H7 (cell line): ENCODE measurements around the gene USP47. TPM values are rescaled to one million over a fixed set of nuclear protein-coding genes. Genes with fewer than 3 reads are reported as not detected.

Source experiments
- DNase-seq: peaks from one replicate; pipeline ENCODE4 v3.0.0; 2012
- H3K27me3 ChIP-seq: 2 replicates; pipeline ENCODE4 v1.6.0; 2011; ENCODE audit warnings: mild to moderate bottlenecking, low read length; ENCODE audit not compliant: control insufficient read depth, insufficient read depth
- H3K36me3 ChIP-seq: replicated peaks from 2 replicates; pipeline ENCODE4 v1.5.1; 2011; ENCODE audit warnings: low read length; ENCODE audit not compliant: control insufficient read depth, insufficient read depth
- H3K4me3 ChIP-seq: 2 replicates; pipeline ENCODE4 v1.5.1; 2011; ENCODE audit warnings: low read depth, mild to moderate bottlenecking, control low read depth, low read length, moderate library complexity; ENCODE audit not compliant: insufficient read depth
- total RNA-seq: library from RNA; depleted of rRNA; stranded (reverse); fragments of >200 nt; shearing (Covaris generic); gene quantifications from 2 replicates; pipeline ENCODE4 v1.2.3, GENCODE V29; 2014

USP47 gene
- total RNA-seq, 1 experiment from 2014 or later = 25.8 TPM

GRCh38 chr11:11916981-11917399, 75.2 kb downstream of the USP47 start:
- H3K36me3 ChIP-seq = no peaks in the 10 kb centered on the region
- no peak for DNase-seq
- H3K4me3 ChIP-seq = no peak overlapping the region
- no peaks in the 10 kb centered on the region for H3K27me3 ChIP-seq

GRCh38 chr11:11923828-11924227, 82.1 kb downstream of the USP47 start:
- H3K36me3 ChIP-seq = no peaks in the 10 kb centered on the region
- no peak overlapping the region for H3K4me3 ChIP-seq
- no peaks in the 10 kb centered on the region for H3K27me3 ChIP-seq
- DNase-seq = no peak

- no peak for DNase-seq
- no peak overlapping the region for H3K4me3 ChIP-seq
- H3K27me3 ChIP-seq = no peaks in the 10 kb centered on the region
- H3K36me3 ChIP-seq = no peaks in the 10 kb centered on the region
These were observed 88.1 kb downstream of the USP47 start for GRCh38 chr11:11929920-11930319.

- Histone ChIP-seq H3K27me3 (no peaks in the 10 kb centered on the region), H3K4me3 (no peak overlapping the region), H3K36me3 (no peaks in the 10 kb centered on the region; the same call in 1 of the 2 replicates)
- DNase-seq = peak; percentile 11
These were observed 89.8 kb downstream of the USP47 start for GRCh38 chr11:11931461-11932055.

- H3K36me3 ChIP-seq = no peaks in the 10 kb centered on the region; the same call in none of the 2 replicates
- H3K27me3 ChIP-seq = no peaks in the 10 kb centered on the region
- no peak for DNase-seq
- no peak overlapping the region for H3K4me3 ChIP-seq
These were observed 93.8 kb downstream of the USP47 start for GRCh38 chr11:11935536-11935935.

GRCh38 chr11:11937433-11937832, 95.7 kb downstream of the USP47 start:
- no peaks in the 10 kb centered on the region; the same call in none of the 2 replicates for H3K36me3 ChIP-seq
- DNase-seq = no peak
- no peak overlapping the region for H3K4me3 ChIP-seq
- no peaks in the 10 kb centered on the region for H3K27me3 ChIP-seq

- Histone ChIP-seq H3K36me3 (peaks cover 3% of the 10 kb centered on the region), H3K4me3 (no peak overlapping the region), H3K27me3 (no peaks in the 10 kb centered on the region)
- DNase-seq = no peak
These were observed 96.2 kb downstream of the USP47 start for GRCh38 chr11:11937957-11938356.

GRCh38 chr11:11940551-11940950, 98.8 kb downstream of the USP47 start:
- no peak for DNase-seq
- peaks cover 3% of the 10 kb centered on the region for H3K36me3 ChIP-seq
- H3K27me3 ChIP-seq = no peaks in the 10 kb centered on the region
- H3K4me3 ChIP-seq = no peak overlapping the region

- Histone ChIP-seq H3K36me3 (peaks cover 3% of the 10 kb centered on the region), H3K27me3 (no peaks in the 10 kb centered on the region), H3K4me3 (no peak overlapping the region)
- no peak for DNase-seq
These were observed 100.9 kb downstream of the USP47 start for GRCh38 chr11:11942668-11943067.

GRCh38 chr11:11944444-11944843, 102.7 kb downstream of the USP47 start:
- no peak overlapping the region for H3K4me3 ChIP-seq
- DNase-seq = no peak
- H3K27me3 ChIP-seq = no peaks in the 10 kb centered on the region
- peaks cover 3% of the 10 kb centered on the region for H3K36me3 ChIP-seq

GRCh38 chr11:11946180-11946579, 104.4 kb downstream of the USP47 start:
- no peak overlapping the region for H3K4me3 ChIP-seq
- peaks cover 3% of the 10 kb centered on the region for H3K36me3 ChIP-seq
- no peak for DNase-seq

GRCh38 chr11:11946878-11947277, 105.1 kb downstream of the USP47 start:
- H3K36me3 ChIP-seq = peaks cover 3% of the 10 kb centered on the region
- no peaks in the 10 kb centered on the region for H3K27me3 ChIP-seq
- DNase-seq = no peak
- no peak overlapping the region for H3K4me3 ChIP-seq

More at GRCh38 chr11:11946180-11946579, 104.4 kb downstream of the USP47 start:
- no peaks in the 10 kb centered on the region for H3K27me3 ChIP-seq

GRCh38 chr11:11947825-11948224, 106.1 kb downstream of the USP47 start:
- H3K36me3 ChIP-seq = peaks cover under 1% of the 10 kb centered on the region

GRCh38 chr11:11948242-11948947, 106.6 kb downstream of the USP47 start:
- DNase-seq = no peak
- H3K27me3 ChIP-seq = no peaks in the 10 kb centered on the region
- H3K4me3 ChIP-seq = no peak overlapping the region
- no peaks in the 10 kb centered on the region; the same call in none of the 2 replicates for H3K36me3 ChIP-seq

More at GRCh38 chr11:11947825-11948224, 106.1 kb downstream of the USP47 start:
- Histone ChIP-seq H3K27me3 (no peaks in the 10 kb centered on the region), H3K4me3 (no peak overlapping the region)
- no peak for DNase-seq

GRCh38 chr11:11949482-11949881, 107.7 kb downstream of the USP47 start:
- no peak for DNase-seq
- no peak overlapping the region for H3K4me3 ChIP-seq
- H3K27me3 ChIP-seq = no peaks in the 10 kb centered on the region
- no peaks in the 10 kb centered on the region; the same call in none of the 2 replicates for H3K36me3 ChIP-seq
